G401 (cell line): ENCODE results near the gene SMAP2. TPM values are rescaled to one million over a fixed set of nuclear protein-coding genes. Genes with fewer than 3 reads are reported as not detected.
"Not testable (repeated sequence)": the region's sequence is repeated elsewhere in the genome, so short reads cannot be mapped to it uniquely, and the experiment has no call there.

ENCODE experiments used
- DNase-seq: peaks from one replicate; pipeline ENCODE4 v3.0.0-alpha.2; 2015; ENCODE audit warnings: low spot score
- in situ Hi-C: cut with HindIII; loops from 2 replicates; pipeline ENCODE4 v1.10.0; 2016; ENCODE audit warnings: low sequenced_read_pairs, mixed read lengths
- total RNA-seq: library from RNA; depleted of rRNA; stranded (reverse); fragments of >200 nt; shearing (Covaris generic); gene quantifications from 2 replicates; pipeline ENCODE4 v1.2.3, GENCODE V29; 2014

The SMAP2 gene
- total RNA-seq, 1 experiment from 2014 or later: 21.9 TPM

DNA sequence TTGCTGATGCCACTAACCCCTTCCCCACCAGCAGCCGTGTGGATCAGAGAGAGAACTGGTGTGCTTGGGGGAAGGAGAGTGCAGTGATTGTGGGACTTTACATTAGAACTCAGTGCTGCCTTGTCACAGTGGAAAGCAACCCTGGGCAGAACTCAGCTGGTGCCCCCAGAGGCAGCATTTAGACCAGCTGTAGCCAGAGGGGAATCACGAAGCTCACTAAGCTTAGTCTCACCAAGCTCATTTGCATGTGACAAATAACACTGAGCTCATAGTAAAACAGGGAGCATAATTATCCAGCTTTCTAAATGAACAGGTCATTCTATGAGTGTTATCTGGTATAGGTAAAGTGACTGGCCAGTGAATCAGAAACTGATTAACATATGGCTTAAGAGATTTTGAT is 9.8 kb upstream of the SMAP2 start:
- in situ Hi-C loops: no loop called here
- DNase-seq: no peak

DNA sequence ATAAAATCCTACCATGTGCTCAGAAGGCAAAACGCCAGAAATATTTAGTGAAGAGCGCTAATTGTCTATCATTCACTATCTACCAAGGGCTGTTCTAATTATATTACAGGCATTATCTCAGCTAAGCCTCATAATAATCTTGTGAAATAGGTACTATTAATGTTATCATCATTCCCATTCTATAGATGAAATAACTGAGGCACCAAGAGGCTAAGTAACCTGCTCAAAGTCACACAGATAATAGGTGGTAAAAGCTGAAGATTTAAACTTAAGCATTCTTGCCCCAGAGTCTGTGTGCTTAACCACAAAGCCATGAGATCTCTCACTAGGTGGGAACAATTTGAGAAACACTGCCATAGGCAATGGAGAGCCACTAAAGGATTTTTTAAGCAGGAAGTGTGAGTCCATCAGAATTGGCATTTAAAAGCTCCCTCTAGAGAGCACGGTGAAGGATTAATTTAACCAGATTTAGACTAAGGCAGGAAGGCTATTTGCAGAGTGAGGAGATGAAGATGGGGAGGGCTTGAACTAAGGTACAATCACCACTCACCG is 1.7 kb upstream of the SMAP2 start:
- in situ Hi-C loops: no loop called here
- no peak for DNase-seq

- no peak for DNase-seq
- in situ Hi-C loops: no loop called here
These were observed 737 bp upstream of the SMAP2 start for GRCh38 chr1:40372658-40373322.

DNA sequence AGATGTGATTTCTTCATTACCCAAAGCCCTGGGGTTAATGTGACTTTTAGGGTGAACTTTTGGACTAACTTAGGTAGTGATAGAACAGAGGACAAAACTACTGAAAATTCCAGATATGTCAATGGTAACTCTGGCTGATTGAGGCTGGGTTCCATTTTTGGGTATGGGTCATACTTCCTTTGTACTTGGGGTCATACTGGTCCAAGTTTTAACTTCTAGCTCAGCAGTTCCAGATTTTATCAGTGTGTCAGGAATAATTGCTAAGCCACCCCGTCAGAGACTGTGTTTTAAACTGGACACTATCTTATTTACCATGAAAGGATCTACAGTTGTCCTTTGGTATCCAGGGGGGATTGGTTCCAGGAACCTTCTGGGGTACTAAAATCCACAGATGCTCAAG is 4.0 kb downstream of the SMAP2 start:
- in situ Hi-C loops: no loop called here

GRCh38 chr1:40379785-40380452 is 6.4 kb downstream of the SMAP2 start:
- DNase-seq: no peak
- in situ Hi-C loops: no loop called here

More for the DNA sequence above, 4.0 kb downstream of the SMAP2 start:
- no peak for DNase-seq

- in situ Hi-C loops: no loop called here
These were observed 7.3 kb downstream of the SMAP2 start for GRCh38 chr1:40380817-40381216.

GRCh38 chr1:40381268-40382107 is 8.0 kb downstream of the SMAP2 start:
- in situ Hi-C loops: no loop called here
- DNase-seq: no peak

More at GRCh38 chr1:40380817-40381216, 7.3 kb downstream of the SMAP2 start:
- no peak for DNase-seq

DNA sequence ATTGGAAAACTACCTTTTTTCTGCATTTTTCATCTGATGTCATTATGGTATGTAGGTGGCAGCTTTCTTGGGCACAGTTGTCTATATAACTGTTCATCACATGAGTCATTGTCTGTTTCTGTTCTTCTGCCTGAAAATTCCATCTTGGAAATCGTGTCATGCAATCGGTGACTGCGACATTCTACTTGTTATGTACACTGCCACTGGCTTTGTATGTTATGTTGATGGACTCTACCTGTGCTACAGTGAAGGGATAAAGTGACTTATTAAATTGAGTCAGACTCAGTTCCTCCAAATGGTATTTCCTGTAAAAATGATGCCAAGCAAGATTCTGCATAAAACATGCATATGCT is 8.6 kb downstream of the SMAP2 start:
- in situ Hi-C loops: no loop called here
- DNase-seq: no peak

DNA sequence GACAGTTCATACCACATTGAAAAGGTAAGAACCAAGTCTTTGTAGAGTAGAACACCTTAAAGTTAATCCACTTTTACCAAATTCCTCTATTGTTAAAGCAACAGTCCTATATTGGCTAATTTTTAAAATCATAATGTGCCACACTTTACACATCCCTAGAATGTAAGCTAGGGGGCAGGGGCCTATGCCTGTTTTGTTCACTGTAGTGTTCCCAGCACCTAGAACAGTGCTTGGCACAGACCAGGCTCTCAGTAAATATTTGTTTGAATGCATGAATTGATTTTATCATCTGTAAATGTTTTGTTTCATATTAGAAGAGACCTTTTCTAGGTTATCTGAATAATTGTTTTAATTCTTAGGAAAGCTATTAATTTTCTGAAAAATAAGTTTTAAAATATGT is 9.1 kb downstream of the SMAP2 start:
- DNase-seq: no peak
- in situ Hi-C loops: no loop called here

GRCh38 chr1:40383095-40383487 is 9.6 kb downstream of the SMAP2 start:
- peak; percentile 60 for DNase-seq
- in situ Hi-C loops: no loop called here

GRCh38 chr1:40383488-40384412 is 10.2 kb downstream of the SMAP2 start:
- in situ Hi-C loops: no loop called here
- DNase-seq: no peak

GRCh38 chr1:40384413-40384762 is 10.9 kb downstream of the SMAP2 start:
- no peak for DNase-seq

GRCh38 chr1:40384887-40385286 is 11.4 kb downstream of the SMAP2 start:
- DNase-seq: no peak
- in situ Hi-C loops: no loop called here

More at GRCh38 chr1:40384413-40384762, 10.9 kb downstream of the SMAP2 start:
- in situ Hi-C loops: no loop called here

DNA sequence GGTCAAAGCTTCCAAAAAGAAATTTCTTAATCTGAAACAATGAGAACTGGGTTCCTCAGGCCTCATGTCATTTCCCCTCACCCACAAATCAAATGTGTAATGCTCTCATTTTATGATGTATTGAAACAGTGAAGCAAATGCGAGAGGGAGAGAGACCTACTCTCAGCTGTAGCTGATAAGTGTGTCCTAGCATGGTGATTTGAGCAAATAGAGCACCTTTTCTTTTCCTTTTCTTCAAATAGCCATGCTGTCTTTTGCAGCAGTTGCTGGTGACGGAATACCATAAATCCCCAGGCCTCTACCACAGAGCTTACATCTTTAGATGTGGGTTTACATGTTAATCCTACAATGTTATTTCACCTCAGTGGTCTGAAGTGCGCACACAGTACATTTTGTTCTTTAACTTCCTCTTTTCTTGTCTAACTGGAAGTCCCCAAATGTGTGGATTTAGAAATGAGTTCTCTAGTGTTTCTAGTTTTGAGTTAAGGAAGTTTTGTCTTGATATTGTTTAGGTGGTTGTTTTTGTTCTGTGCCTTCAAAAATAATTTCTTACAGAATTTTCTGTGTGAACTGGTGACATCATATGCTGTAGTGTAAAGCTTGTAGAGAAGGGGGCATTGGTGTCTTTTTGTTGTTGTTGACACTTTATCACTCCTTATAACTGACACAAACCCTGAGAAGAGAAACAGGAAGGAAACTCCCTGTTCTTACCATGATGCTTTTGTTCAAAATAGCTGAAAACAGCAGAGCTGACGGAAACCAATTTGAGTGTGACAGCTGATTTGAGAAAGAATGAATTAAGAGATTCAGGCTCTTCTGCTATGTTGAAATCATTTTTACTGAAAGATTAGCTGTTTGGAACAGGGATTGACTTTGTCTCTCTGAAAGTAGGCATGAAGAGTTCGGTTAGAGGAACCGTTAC is 12.2 kb downstream of the SMAP2 start:
- in situ Hi-C loops: no loop called here
- no peak for DNase-seq

GRCh38 chr1:40386359-40386723 is 12.8 kb downstream of the SMAP2 start:
- DNase-seq: no peak
- in situ Hi-C loops: no loop called here

GRCh38 chr1:40386796-40387195 is 13.3 kb downstream of the SMAP2 start:
- no peak for DNase-seq
- in situ Hi-C loops: no loop called here

GRCh38 chr1:40387381-40388306 is 14.1 kb downstream of the SMAP2 start:
- in situ Hi-C loops, DNase-seq: not testable (repeated sequence)
